WTC11 (cell line): ENCODE data around the gene AFG3L2. TPM values are rescaled to one million over a fixed set of nuclear protein-coding genes. Genes with fewer than 3 reads are reported as not detected.

Experiments used
- ATAC-seq: fragments of 200-7000 bp; cut with Tn5 transposase; 2 replicates; pipeline ENCODE4 v1.10.0; 2021; ENCODE audit warnings: mild to moderate bottlenecking, moderate library complexity
- CTCF ChIA-PET: fragments of 300-600 bp; sonication (Branson Sonifier 250); formaldehyde crosslinking; loops from one replicate; lab custom pipeline; 2021; ENCODE audit warnings: antibody characterized with exemption; lab: Charles Lee
- POLR2A ChIA-PET: fragments of 350-600 bp; sonication (Branson Sonifier 250); formaldehyde crosslinking; loops from one replicate; lab custom pipeline; 2021; ENCODE audit warnings: antibody characterized with exemption; lab: Charles Lee
- DNase-seq: peaks from one replicate; pipeline ENCODE4 v3.0.0; 2021; ENCODE audit warnings: low spot score
- H3K27ac Mint-ChIP-seq: 2 replicates; pipeline ENCODE4 v1.8.0; 2021; ENCODE audit warnings: mixed read lengths
- H3K27me3 Mint-ChIP-seq: 2 replicates; pipeline ENCODE4 v1.8.0; 2021; ENCODE audit warnings: low read depth, mild to moderate bottlenecking, moderate library complexity, mixed read lengths
- H3K36me3 Mint-ChIP-seq: 2 replicates; pipeline ENCODE4 v1.8.0; 2021; ENCODE audit warnings: mixed read lengths
- H3K4me1 Mint-ChIP-seq: 2 replicates; pipeline ENCODE4 v1.8.0; 2022; ENCODE audit warnings: mixed read lengths
- H3K4me3 Mint-ChIP-seq: 2 replicates; pipeline ENCODE4 v1.8.0; 2021; ENCODE audit warnings: mild to moderate bottlenecking, moderate library complexity, mixed read lengths
- H3K9me3 Mint-ChIP-seq: 2 replicates; pipeline ENCODE4 v1.8.0; 2021; ENCODE audit warnings: mixed read lengths
- ARID4B ChIP-seq: sonication (generic); formaldehyde crosslinking; IDR thresholded peaks from 2 replicates; pipeline ENCODE4 v1.8.0; 2023; ENCODE audit warnings: missing genetic modification reagents, mild to moderate bottlenecking, borderline replicate concordance
- CREB1 ChIP-seq: sonication (generic); formaldehyde crosslinking; IDR thresholded peaks from 2 replicates; pipeline ENCODE4 v1.8.0; 2023; ENCODE audit warnings: mild to moderate bottlenecking, missing genetic modification reagents
- CTCF ChIP-seq: fragments of 200-600 bp; IDR thresholded peaks from 2 replicates; pipeline ENCODE4 v1.8.0; 2022; ENCODE audit warnings: antibody characterized with exemption
- ELF4 ChIP-seq: sonication (generic); formaldehyde crosslinking; IDR thresholded peaks from 2 replicates; pipeline ENCODE4 v1.8.1; 2022; ENCODE audit warnings: low read depth, mild to moderate bottlenecking, moderate library complexity, missing genetic modification reagents
- HMGXB4 ChIP-seq: sonication (generic); formaldehyde crosslinking; IDR thresholded peaks from 2 replicates; pipeline ENCODE4 v1.8.1; 2023; ENCODE audit warnings: mild to moderate bottlenecking, moderate library complexity, missing genetic modification reagents
- IRF1 ChIP-seq: sonication (generic); formaldehyde crosslinking; IDR thresholded peaks from 2 replicates; pipeline ENCODE4 v1.8.0; 2023; ENCODE audit warnings: missing genetic modification reagents
- JUN ChIP-seq: sonication (generic); formaldehyde crosslinking; IDR thresholded peaks from 2 replicates; pipeline ENCODE4 v1.8.0; 2023; ENCODE audit warnings: mild to moderate bottlenecking, missing genetic modification reagents
- NR3C1 ChIP-seq: sonication (generic); formaldehyde crosslinking; conservative IDR thresholded peaks from 2 replicates; pipeline ENCODE4 v1.8.1; 2023; ENCODE audit warnings: low read depth, mild to moderate bottlenecking, missing genetic modification reagents
- PRDM15 ChIP-seq: sonication (generic); formaldehyde crosslinking; IDR thresholded peaks from 2 replicates; pipeline ENCODE4 v1.8.0; 2022; ENCODE audit warnings: missing genetic modification reagents
- RELA ChIP-seq: sonication (generic); formaldehyde crosslinking; IDR thresholded peaks from 2 replicates; pipeline ENCODE4 v1.8.1; 2022; ENCODE audit warnings: missing genetic modification reagents, mild to moderate bottlenecking, borderline replicate concordance
- SP1 ChIP-seq: sonication (generic); formaldehyde crosslinking; conservative IDR thresholded peaks from 2 replicates; pipeline ENCODE4 v1.8.1; 2022; ENCODE audit warnings: missing genetic modification reagents
- TCF7 ChIP-seq: sonication (generic); formaldehyde crosslinking; IDR thresholded peaks from 2 replicates; pipeline ENCODE4 v1.8.0; 2022; ENCODE audit warnings: mild to moderate bottlenecking, low read depth, missing genetic modification reagents, moderate library complexity
- TEAD1 ChIP-seq: sonication (generic); formaldehyde crosslinking; IDR thresholded peaks from 2 replicates; pipeline ENCODE4 v1.8.0; 2022; ENCODE audit warnings: mild to moderate bottlenecking, missing genetic modification reagents
- TP53 ChIP-seq: sonication (generic); formaldehyde crosslinking; IDR thresholded peaks from 2 replicates; pipeline ENCODE4 v1.8.1; 2023; ENCODE audit warnings: mild to moderate bottlenecking, missing genetic modification reagents
- USF2 ChIP-seq: sonication (generic); formaldehyde crosslinking; IDR thresholded peaks from 2 replicates; pipeline ENCODE4 v1.8.1; 2023; ENCODE audit warnings: mild to moderate bottlenecking, missing genetic modification reagents, moderate library complexity
- ZNF219 ChIP-seq: sonication (generic); formaldehyde crosslinking; IDR thresholded peaks from 2 replicates; pipeline ENCODE4 v1.8.0; 2023; ENCODE audit warnings: missing genetic modification reagents, mild to moderate bottlenecking, borderline replicate concordance
- ZNF512 ChIP-seq: sonication (generic); formaldehyde crosslinking; IDR thresholded peaks from 2 replicates; pipeline ENCODE4 v1.8.1; 2022; ENCODE audit warnings: missing genetic modification reagents, borderline replicate concordance
- total RNA-seq: library from RNA; stranded (reverse); gene quantifications from 3 replicates; pipeline ENCODE4 v1.2.3, GENCODE V29; 2021

Gene AFG3L2
- total RNA-seq, 1 experiment from 2014 or later, result 109 TPM

GRCh38 chr18:12283666-12284065 lies 93.4 kb downstream of the AFG3L2 start (continued):
- no peak for TF ChIP-seq ARID4B (CRISPR knock-in tag)
- no peak for TF ChIP-seq TCF7 (CRISPR knock-in tag)
- TF ChIP-seq, all 79 proteins: peak for 0

- H3K9me3 Mint-ChIP-seq, result no peaks in the 10 kb centered on the region
- POLR2A ChIA-PET, result no interaction called here
- no peak overlapping the region for H3K27ac Mint-ChIP-seq
- H3K27me3 Mint-ChIP-seq, result peaks cover 30% of the 10 kb centered on the region
- no peak for ATAC-seq
- peak; percentile 48 for DNase-seq
- H3K4me3 Mint-ChIP-seq, result no peak overlapping the region
- TF ChIP-seq ELF4 (CRISPR knock-in tag), result no peak
- no peak for TF ChIP-seq PRDM15
- TF ChIP-seq USF2 (CRISPR knock-in tag), result no peak
- TF ChIP-seq CREB1 (CRISPR knock-in tag), result no peak
- no peak for TF ChIP-seq TEAD1 (CRISPR knock-in tag)
- no peak for TF ChIP-seq ZNF512 (CRISPR knock-in tag)
- no peak for TF ChIP-seq ZNF219
- H3K36me3 Mint-ChIP-seq, result no peaks in the 10 kb centered on the region
- peaks cover 30% of the 10 kb centered on the region for H3K4me1 Mint-ChIP-seq
- CTCF ChIA-PET, result interaction anchor here (0.7 to 6.2 kb wide), 18 partner anchors 11 to 109 kb away, joined by 3 to 63 read pairs (median 4); partner anchors contain the start of genes AFG3L2 and TUBB6
Observed at GRCh38 chr18:12283256-12283655, 93.8 kb downstream of the AFG3L2 start.

- no peak overlapping the region for H3K4me3 Mint-ChIP-seq
- ChIA-PET POLR2A (no interaction called here), CTCF (interaction anchor here (0.7 to 6.2 kb wide), 16 partner anchors 10 to 110 kb away, joined by 3 to 63 read pairs (median 4); partner anchors contain the start of genes AFG3L2 and TUBB6)
- H3K27ac Mint-ChIP-seq, result no peak overlapping the region
- no peaks in the 10 kb centered on the region for H3K36me3 Mint-ChIP-seq
- peaks cover 28% of the 10 kb centered on the region for H3K4me1 Mint-ChIP-seq
- DNase-seq (no peak), ATAC-seq (no peak)
- H3K9me3 Mint-ChIP-seq, result no peaks in the 10 kb centered on the region
- H3K27me3 Mint-ChIP-seq, result peaks cover 23% of the 10 kb centered on the region
- TF ChIP-seq SP1 (CRISPR knock-in tag) (no peak), TP53 (no peak), RELA (CRISPR knock-in tag) (no peak), JUN (CRISPR knock-in tag) (no peak), CTCF (no peak), IRF1 (CRISPR knock-in tag) (no peak), NR3C1 (CRISPR knock-in tag) (no peak), ZNF219 (no peak), HMGXB4 (CRISPR knock-in tag) (no peak)
Observed at GRCh38 chr18:12282442-12283039, 94.5 kb downstream of the AFG3L2 start.
